ENCODE data around the gene BATF2. TPM values are rescaled to one million over a fixed set of nuclear protein-coding genes. Genes with fewer than 3 reads are reported as not detected.

Gene BATF2
- total and polyA plus RNA-seq, 2 donors (not counting 3 experiments of a cell fraction or from before 2014, with no cell fraction given) = 0.75 TPM

- H3K9ac ChIP-seq (replicated peaks; ENCODE audit: extremely low read depth, insufficient read depth, low read length) = no peak overlapping the region
- H3K4me1 ChIP-seq (ENCODE audit: control insufficient read depth, extremely low read depth, insufficient read depth, low read length) = peaks cover 4% of the 10 kb centered on the region
- H3K79me2 ChIP-seq (ENCODE audit: control insufficient read depth, insufficient read depth, low read length) = no peaks in the 10 kb centered on the region
- H3K36me3 ChIP-seq (ENCODE audit: control insufficient read depth in 2 of 2, extremely low read depth in 1 of 2, insufficient read depth in 2 of 2, low read length in 2 of 2) = peaks cover 4 to 19% of the 10 kb centered on the region in 2 experiments
- no peaks in the 10 kb centered on the region for H3K9me1 ChIP-seq (replicated peaks; ENCODE audit: control insufficient read depth, extremely low read depth, insufficient read depth, low read length)
- CTCF ChIA-PET = interaction anchor here (1.2 to 1.9 kb wide), 2 partner anchors 9 to 23 kb away, joined by 5 to 7 read pairs; partner anchors contain the start of gene ARL2
- H4K20me1 ChIP-seq (replicated peaks; ENCODE audit: control insufficient read depth, extremely low read depth, insufficient read depth, low read length) = no peaks in the 10 kb centered on the region
- H3K4me2 ChIP-seq (ENCODE audit: insufficient read depth, low read length) = no peak overlapping the region
- H2AFZ ChIP-seq (ENCODE audit: low read depth, low read length) = no peak overlapping the region
- dilution Hi-C loops (cut with MboI; ENCODE audit: extremely low pct_ligation_motif_present, low sequenced_read_pairs) (no loop called here), intact Hi-C loops (cut with micrococcal nuclease) (no loop called here)
- no peak for TF ChIP-seq CTCF (IDR thresholded peaks at IDR 0.05; ENCODE audit: extremely low read depth in 1 of 2, insufficient read depth in 1 of 2, low read depth in 1 of 2, low read length in 2 of 2)
- no peak for TF ChIP-seq MAX (IDR thresholded peaks at IDR 0.05; ENCODE audit: insufficient read depth, insufficient read length)
- no peak for TF ChIP-seq MYC (IDR thresholded peaks at IDR 0.05; ENCODE audit: low read depth, low read length)
- no peak for TF ChIP-seq GATA2 (IDR thresholded peaks at IDR 0.05; ENCODE audit: insufficient read depth, insufficient read length, low read depth, low read length)
- TF ChIP-seq EZH2 (IDR thresholded peaks at IDR 0.05; ENCODE audit: borderline replicate concordance, low read depth, low read length, severe bottlenecking) = no peak
- TF ChIP-seq POLR2A (IDR thresholded peaks at IDR 0.05; ENCODE audit: low read depth, low read length) = no peak
- TF ChIP-seq POLR2AphosphoS5 (IDR thresholded peaks at IDR 0.05; ENCODE audit: insufficient read depth, low read depth, low read length) = no peak
- TF ChIP-seq FOS (IDR thresholded peaks at IDR 0.05; ENCODE audit: borderline replicate concordance, insufficient read depth, low read length) = no peak
- TF ChIP-seq JUN (IDR thresholded peaks at IDR 0.05; ENCODE audit: borderline replicate concordance, insufficient read depth, insufficient read length, low read depth) = no peak
- no peak for DNase-seq (ENCODE audit: low read depth, low spot score)
- no peak for FAIRE-seq
- H3K4me3 ChIP-seq (replicated peaks in 1 of 3; ENCODE audit: insufficient read depth in 1 of 3, low read depth in 1 of 3, low read length in 3 of 3) = no peak overlapping the region
- H3K27ac ChIP-seq (ENCODE audit: insufficient read depth, low read depth, low read length) = no peak overlapping the region
- no TSS peak for BruUV-seq (replicated peaks)
- POLR2A ChIA-PET = no interaction called here
- no peaks in the 10 kb centered on the region for H3K27me3 ChIP-seq (ENCODE audit: control insufficient read depth in 2 of 2, insufficient read depth in 2 of 2, low read length in 2 of 2)
- no peaks in the 10 kb centered on the region for H3K9me3 ChIP-seq (replicated peaks; ENCODE audit: control insufficient read depth, insufficient read depth, low read length)
These were observed 40.2 kb upstream of the BATF2 start for GRCh38 chr11:65036931-65037330.
